Gastrocnemius medialis (tissue), 4 donors: ENCODE data around the gene TMIGD3.

Experiments used
- POLR2A ChIP-seq, 2 donors: fragments of 450-650 bp; IDR thresholded peaks; one replicate each; pipeline ENCODE4 v1.6.1; 2017; ENCODE audit warnings: antibody characterized with exemption in 2 of 2, mild to moderate bottlenecking in 2 of 2, moderate library complexity in 2 of 2
- TF ChIP-seq, protein P1 (sequence below), 5 experiments: fragments of 450-650 bp in 3 of 5; fragments of 200-600 bp in 2 of 5; sonication (generic) in 2 of 5; IDR thresholded peaks in 4 of 5; conservative IDR thresholded peaks in 1 of 5; 1 replicate in 4 of 5; 2 replicates in 1 of 5; pipeline ENCODE4 v1.5.1; 2016 to 2019; ENCODE audit warnings: antibody characterized with exemption in 5 of 5, mild to moderate bottlenecking in 3 of 5, moderate library complexity in 3 of 5

DNA sequence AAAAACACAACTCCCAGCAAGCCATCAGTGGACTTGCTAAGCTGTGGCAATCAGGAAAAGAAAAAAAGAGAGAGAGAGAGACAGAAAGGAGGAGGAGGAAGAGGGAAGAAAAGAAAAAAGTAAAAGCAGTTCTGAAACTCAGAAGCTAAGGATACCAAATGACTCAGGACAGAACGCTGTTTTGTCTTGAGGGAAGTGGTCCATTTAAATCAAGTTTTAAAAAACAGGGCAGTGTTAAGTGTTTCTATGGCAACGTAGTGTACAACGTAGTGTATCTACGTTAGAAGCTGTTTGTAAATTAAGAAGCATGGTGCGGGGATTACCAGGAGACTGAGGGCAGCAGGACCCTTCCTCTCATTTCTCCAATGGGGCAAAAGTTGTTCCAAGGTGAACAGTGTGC is 5.8 kb downstream of the TMIGD3 start:
- TF ChIP-seq, protein P1, sequence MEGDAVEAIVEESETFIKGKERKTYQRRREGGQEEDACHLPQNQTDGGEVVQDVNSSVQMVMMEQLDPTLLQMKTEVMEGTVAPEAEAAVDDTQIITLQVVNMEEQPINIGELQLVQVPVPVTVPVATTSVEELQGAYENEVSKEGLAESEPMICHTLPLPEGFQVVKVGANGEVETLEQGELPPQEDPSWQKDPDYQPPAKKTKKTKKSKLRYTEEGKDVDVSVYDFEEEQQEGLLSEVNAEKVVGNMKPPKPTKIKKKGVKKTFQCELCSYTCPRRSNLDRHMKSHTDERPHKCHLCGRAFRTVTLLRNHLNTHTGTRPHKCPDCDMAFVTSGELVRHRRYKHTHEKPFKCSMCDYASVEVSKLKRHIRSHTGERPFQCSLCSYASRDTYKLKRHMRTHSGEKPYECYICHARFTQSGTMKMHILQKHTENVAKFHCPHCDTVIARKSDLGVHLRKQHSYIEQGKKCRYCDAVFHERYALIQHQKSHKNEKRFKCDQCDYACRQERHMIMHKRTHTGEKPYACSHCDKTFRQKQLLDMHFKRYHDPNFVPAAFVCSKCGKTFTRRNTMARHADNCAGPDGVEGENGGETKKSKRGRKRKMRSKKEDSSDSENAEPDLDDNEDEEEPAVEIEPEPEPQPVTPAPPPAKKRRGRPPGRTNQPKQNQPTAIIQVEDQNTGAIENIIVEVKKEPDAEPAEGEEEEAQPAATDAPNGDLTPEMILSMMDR (IDR thresholded peaks at IDR 0.05 in 4 of 5, conservative IDR thresholded peaks at IDR 0.05 in 1 of 5) = no peak
- no peak for TF ChIP-seq POLR2A (IDR thresholded peaks at IDR 0.05)
